ENCODE results near the gene ZNF273. TPM values are rescaled to one million over a fixed set of nuclear protein-coding genes. Genes with fewer than 3 reads are reported as not detected.
A peak's percentile ranks its signal among the peaks of the same experiment; 100 is the strongest.

The ZNF273 gene
- total RNA-seq, 1 donor from 2014 or later = 2.6 TPM

DNA sequence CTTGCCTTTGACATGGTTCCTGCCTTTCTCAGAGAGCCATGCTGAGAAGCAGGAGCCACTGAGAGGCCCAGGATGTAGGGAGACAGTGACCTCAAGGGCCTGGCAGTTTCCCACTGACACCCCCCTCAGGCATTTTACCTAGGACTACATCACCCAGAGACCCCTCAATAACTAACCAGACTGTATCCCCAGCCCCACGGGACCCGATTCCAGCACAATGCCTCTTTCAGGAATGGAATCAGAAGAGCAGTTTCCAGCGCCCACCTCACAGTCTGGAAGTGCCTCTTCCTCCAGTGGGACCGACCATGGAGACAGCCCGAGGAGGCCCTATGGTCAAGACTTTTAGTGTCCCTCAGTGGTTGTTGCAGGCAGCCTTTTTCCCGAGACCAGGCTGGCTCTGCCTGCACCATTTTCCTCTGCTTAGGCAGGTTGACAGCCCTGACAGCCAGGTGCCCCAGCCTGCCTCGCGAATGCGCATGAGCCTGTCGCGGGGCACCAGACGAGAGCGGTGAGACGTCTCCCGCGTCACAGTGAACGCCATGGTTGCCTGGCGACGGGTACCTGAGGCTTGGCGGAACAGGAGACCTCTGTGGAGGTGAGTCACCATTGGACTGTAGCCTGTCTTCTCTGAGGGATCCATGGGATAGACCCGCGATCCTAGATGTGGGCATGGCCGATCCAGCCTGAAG is 28.4 kb upstream of the ZNF273 start:
- no peak for FAIRE-seq
- TF ChIP-seq, protein P1, sequence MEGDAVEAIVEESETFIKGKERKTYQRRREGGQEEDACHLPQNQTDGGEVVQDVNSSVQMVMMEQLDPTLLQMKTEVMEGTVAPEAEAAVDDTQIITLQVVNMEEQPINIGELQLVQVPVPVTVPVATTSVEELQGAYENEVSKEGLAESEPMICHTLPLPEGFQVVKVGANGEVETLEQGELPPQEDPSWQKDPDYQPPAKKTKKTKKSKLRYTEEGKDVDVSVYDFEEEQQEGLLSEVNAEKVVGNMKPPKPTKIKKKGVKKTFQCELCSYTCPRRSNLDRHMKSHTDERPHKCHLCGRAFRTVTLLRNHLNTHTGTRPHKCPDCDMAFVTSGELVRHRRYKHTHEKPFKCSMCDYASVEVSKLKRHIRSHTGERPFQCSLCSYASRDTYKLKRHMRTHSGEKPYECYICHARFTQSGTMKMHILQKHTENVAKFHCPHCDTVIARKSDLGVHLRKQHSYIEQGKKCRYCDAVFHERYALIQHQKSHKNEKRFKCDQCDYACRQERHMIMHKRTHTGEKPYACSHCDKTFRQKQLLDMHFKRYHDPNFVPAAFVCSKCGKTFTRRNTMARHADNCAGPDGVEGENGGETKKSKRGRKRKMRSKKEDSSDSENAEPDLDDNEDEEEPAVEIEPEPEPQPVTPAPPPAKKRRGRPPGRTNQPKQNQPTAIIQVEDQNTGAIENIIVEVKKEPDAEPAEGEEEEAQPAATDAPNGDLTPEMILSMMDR (IDR thresholded peaks at IDR 0.05; ENCODE audit: insufficient read depth, low read length, severe bottlenecking) = no peak
- Histone ChIP-seq H3K4me3 (ENCODE audit: low read depth, low read length) (no peak overlapping the region), H3K27me3 (ENCODE audit: control insufficient read depth, insufficient read depth, low read length) (peaks cover 1% of the 10 kb centered on the region), H3K36me3 (ENCODE audit: control insufficient read depth, insufficient read depth, low read length) (no peaks in the 10 kb centered on the region)
- DNase-seq (ENCODE audit: low read depth) = no peak

DNA sequence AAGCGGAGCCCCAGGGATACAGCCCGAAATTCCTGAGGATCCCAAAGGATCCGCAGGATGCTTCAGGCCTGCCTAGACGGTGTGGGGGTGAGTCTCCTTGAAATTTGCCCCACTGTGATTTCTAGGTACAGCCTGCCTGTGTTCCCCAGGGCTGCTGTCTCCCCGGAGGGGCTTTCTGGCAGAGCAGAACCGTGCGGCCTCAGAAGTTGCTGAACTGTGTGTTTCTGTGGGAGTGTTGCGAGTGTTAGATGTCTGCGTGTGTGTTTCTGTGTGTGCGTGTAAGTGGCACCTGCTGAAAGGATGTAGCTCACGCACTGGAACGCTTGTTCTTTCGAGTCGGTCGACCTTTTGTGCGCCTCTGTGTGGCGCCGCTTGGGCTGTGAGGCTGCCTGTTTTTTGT is 27.8 kb upstream of the ZNF273 start:
- DNase-seq (ENCODE audit: low read depth) = no peak

DNA sequence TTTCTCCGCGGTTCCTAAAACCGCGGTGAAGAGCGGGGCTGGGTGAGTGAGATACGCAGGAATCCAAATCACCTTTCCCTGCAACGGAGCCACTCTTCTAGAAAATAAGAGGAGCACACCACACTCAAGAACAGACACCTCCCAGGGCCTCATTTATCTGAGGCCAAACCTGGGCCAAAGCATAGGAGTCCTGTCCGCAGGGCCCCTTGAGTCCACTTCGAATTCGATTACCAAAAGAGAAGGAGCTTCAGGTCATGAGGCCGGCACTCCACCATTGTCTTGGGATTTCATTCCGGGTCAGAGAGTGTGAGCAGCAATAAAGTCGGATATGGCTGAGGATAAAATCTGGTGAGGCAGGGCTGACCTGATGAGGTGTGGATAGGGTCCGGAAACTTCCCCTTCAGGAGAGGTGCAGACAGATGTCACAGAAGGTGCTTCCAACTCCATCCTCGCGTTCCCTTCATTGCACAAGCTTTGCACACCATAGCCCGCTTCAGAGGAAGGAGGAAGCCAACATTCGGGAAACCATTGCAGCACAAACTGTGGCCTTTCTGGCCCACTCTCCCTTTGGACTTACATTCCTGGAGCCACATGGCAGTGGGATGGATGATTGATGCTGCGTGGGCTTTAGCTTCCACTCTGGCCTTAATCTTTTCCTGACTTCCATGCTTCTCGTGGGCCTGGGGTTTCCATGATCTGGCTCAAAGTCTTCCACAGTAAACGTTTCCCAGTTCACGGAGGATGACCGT is 27.2 kb upstream of the ZNF273 start:
- H3K27me3 ChIP-seq (ENCODE audit: control insufficient read depth, insufficient read depth, low read length) = peaks cover 1% of the 10 kb centered on the region
- H3K4me3 ChIP-seq (ENCODE audit: low read depth, low read length) = no peak overlapping the region
- DNase-seq (ENCODE audit: low read depth) (no peak), FAIRE-seq (no peak)
- TF ChIP-seq, protein P1 (IDR thresholded peaks at IDR 0.05; ENCODE audit: insufficient read depth, low read length, severe bottlenecking) = no peak
- no peaks in the 10 kb centered on the region for H3K36me3 ChIP-seq (ENCODE audit: control insufficient read depth, insufficient read depth, low read length)

More for the DNA sequence above, 27.8 kb upstream of the ZNF273 start:
- H3K27me3 ChIP-seq (ENCODE audit: control insufficient read depth, insufficient read depth, low read length) = peaks cover 1% of the 10 kb centered on the region
- H3K36me3 ChIP-seq (ENCODE audit: control insufficient read depth, insufficient read depth, low read length) = no peaks in the 10 kb centered on the region
- no peak for FAIRE-seq
- H3K4me3 ChIP-seq (ENCODE audit: low read depth, low read length) = no peak overlapping the region
- TF ChIP-seq, protein P1 (IDR thresholded peaks at IDR 0.05; ENCODE audit: insufficient read depth, low read length, severe bottlenecking) = no peak

DNA sequence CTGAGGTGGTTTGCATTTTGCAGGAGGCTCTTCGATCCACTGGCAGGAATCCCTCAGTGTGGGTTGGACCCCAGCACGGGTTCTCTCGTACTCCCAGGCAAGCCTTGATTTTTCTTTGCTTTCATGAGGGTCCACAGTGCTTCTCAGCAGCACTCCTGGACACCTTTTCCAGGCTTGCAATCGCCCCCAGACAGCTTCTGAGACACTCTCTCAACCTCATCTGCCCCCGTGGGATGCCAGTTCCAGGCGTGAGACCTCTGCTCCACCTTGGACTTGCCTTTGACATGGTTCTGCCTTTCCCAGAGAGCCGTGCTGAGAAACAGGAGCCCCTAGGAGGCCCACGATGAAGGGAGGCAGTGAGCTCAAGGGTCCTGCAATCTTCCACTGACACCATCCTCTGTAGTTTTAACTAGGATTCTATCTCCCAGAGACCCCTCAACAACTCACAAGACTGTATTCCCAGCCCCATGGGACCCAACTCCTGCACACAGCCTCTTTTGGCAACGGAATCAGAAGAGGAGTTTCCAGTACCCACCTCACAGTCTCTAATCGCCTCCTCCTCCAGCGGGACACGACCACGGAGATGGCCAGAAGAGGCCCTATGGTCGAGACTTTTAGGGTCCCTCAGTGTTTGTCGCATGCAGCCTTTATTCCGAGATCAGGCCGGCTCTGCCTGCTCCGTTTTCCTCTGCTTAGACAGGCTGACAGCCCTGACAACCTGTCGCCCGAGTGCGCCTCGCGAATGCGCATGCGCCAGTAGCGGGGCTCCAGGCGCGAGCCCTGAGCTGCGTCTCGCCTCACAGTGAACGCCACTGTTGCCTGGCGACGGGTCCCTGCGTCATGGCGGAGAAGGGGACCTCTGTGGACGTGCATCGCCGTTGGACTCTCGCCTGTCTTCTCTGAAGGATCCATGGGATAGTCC is 26.0 kb upstream of the ZNF273 start:
- Histone ChIP-seq H3K36me3 (ENCODE audit: control insufficient read depth, insufficient read depth, low read length) (no peaks in the 10 kb centered on the region), H3K27me3 (ENCODE audit: control insufficient read depth, insufficient read depth, low read length) (peaks cover 1% of the 10 kb centered on the region), H3K4me3 (ENCODE audit: low read depth, low read length) (no peak overlapping the region)
- TF ChIP-seq, protein P1 (IDR thresholded peaks at IDR 0.05; ENCODE audit: insufficient read depth, low read length, severe bottlenecking) = no peak
- FAIRE-seq (no peak), DNase-seq (ENCODE audit: low read depth) (no peak)

DNA sequence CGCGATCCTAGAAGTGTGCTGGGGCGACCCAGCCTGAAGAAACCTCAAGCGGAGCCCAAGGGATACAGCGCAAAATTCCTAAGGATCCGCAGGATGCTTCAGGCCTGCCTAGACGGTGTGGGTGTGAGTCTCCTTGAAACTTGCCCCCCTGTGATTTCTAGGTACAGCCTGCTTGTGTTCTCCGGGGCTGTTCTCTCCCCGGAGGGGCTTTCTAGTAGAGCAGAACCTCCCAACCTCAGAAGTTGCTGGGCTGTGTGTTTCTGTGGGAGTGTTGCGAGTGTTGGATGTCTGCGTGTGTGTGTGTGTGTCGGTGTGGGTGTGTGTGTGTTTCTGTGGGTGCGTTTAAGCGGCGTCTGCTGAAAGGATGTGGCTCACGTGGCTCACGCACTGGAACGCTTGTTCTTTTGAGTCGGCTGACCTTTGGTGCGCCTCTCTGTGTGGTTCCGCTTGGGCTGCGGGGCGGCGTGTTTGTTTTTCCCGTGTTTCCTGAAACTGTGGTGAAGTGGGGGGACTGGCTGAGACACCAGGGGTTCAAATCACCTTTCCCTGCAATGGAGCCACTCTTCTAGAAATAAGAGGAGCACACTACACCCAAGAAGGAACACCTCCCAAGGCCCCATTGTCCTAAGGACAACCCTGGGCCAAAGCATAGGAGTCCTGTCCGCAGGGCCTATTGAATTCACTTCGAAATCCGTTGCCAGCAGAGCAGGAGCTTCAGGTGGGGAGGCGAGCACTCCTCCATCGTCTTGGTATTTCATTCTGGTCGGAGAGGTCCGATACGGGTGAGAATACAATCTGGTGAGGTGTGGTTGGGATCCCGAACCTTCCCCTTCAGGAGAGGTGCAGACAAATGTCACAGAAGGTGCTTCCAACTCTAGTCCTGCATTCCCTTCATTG is 25.1 kb upstream of the ZNF273 start:
- TF ChIP-seq, protein P1 (IDR thresholded peaks at IDR 0.05; ENCODE audit: insufficient read depth, low read length, severe bottlenecking) = no peak
- no peaks in the 10 kb centered on the region for H3K27me3 ChIP-seq (ENCODE audit: control insufficient read depth, insufficient read depth, low read length)
- FAIRE-seq (peak; percentile 28), DNase-seq (ENCODE audit: low read depth) (no peak)
- H3K36me3 ChIP-seq (ENCODE audit: control insufficient read depth, insufficient read depth, low read length) = no peaks in the 10 kb centered on the region
- no peak overlapping the region for H3K4me3 ChIP-seq (ENCODE audit: low read depth, low read length)
